Neuronal stem cell (in vitro differentiated cells): Measurements from ENCODE around the gene MCHR1.

Experiments
- DNase-seq: peaks from one replicate; pipeline ENCODE4 v3.0.0-alpha.2; 2013; ENCODE audit warnings: low spot score
- H2AFZ ChIP-seq: one replicate; pipeline ENCODE4 v1.6.1; 2013; ENCODE audit warnings: mild to moderate bottlenecking, low read length, inconsistent platforms
- H2AK5ac ChIP-seq: 2 replicates; pipeline ENCODE4 v1.6.1; 2013; ENCODE audit warnings: low read depth, mild to moderate bottlenecking, inconsistent platforms, low read length, moderate library complexity, mixed read lengths
- H2BK120ac ChIP-seq: 2 replicates; pipeline ENCODE4 v1.6.1; 2013; ENCODE audit warnings: low read depth, mild to moderate bottlenecking, inconsistent platforms, low read length, moderate library complexity, mixed read lengths
- H2BK12ac ChIP-seq: one replicate; pipeline ENCODE4 v1.6.1; 2013; ENCODE audit warnings: low read length, inconsistent platforms
- H2BK15ac ChIP-seq: 2 replicates; pipeline ENCODE4 v1.6.1; 2013; ENCODE audit warnings: mild to moderate bottlenecking, low read length, inconsistent platforms, mixed read lengths
- H2BK5ac ChIP-seq: one replicate; pipeline ENCODE4 v1.6.1; 2013; ENCODE audit warnings: inconsistent platforms, mild to moderate bottlenecking, low read length, moderate library complexity
- H3K14ac ChIP-seq: one replicate; pipeline ENCODE4 v1.6.1; 2013; ENCODE audit warnings: low read length, inconsistent platforms
- H3K18ac ChIP-seq: 2 replicates; pipeline ENCODE4 v1.6.1; 2013; ENCODE audit warnings: low read length, inconsistent platforms
- H3K23ac ChIP-seq: 2 replicates; pipeline ENCODE4 v1.6.1; 2013; ENCODE audit warnings: low read depth, mild to moderate bottlenecking, mixed read lengths, low read length, inconsistent platforms; ENCODE audit not compliant: poor library complexity
- H3K27ac ChIP-seq: replicated peaks from 3 replicates; pipeline ENCODE4 v1.5.1; 2013; ENCODE audit warnings: low read length, inconsistent platforms
- H3K27me3 ChIP-seq, 3 experiments: 2 replicates each; pipeline ENCODE4 v1.6.1; 2013; ENCODE audit warnings: low read length in 3 of 3, mild to moderate bottlenecking in 2 of 3, inconsistent platforms in 1 of 3, low read depth in 1 of 3, mixed read lengths in 1 of 3, moderate library complexity in 1 of 3; ENCODE audit not compliant: control insufficient read depth in 3 of 3, insufficient read depth in 3 of 3
- H3K36me3 ChIP-seq, 2 donors: replicated peaks in 1 of 2; 2 replicates each; pipeline ENCODE4 v1.6.1; 2013; ENCODE audit warnings: low read length in 2 of 2; ENCODE audit not compliant: control insufficient read depth in 2 of 2, insufficient read depth in 2 of 2
- H3K4ac ChIP-seq: 2 replicates; pipeline ENCODE4 v1.6.1; 2013; ENCODE audit warnings: inconsistent platforms, mild to moderate bottlenecking, low read length, moderate library complexity
- H3K4me1 ChIP-seq, 2 donors: 1 replicate in 1 of 2; 2 replicates in 1 of 2; pipeline ENCODE4 v1.6.1; 2013; ENCODE audit warnings: low read length in 2 of 2, low read depth in 1 of 2; ENCODE audit not compliant: control insufficient read depth in 2 of 2, insufficient read depth in 1 of 2
- H3K4me2 ChIP-seq: one replicate; pipeline ENCODE4 v1.6.1; 2013; ENCODE audit warnings: mild to moderate bottlenecking, low read length, inconsistent platforms; ENCODE audit not compliant: insufficient read depth, poor library complexity, severe bottlenecking
- H3K4me3 ChIP-seq, 2 donors: 2 replicates each; pipeline ENCODE4 v1.5.1; 2013; ENCODE audit warnings: low read length in 2 of 2, mild to moderate bottlenecking in 2 of 2, inconsistent platforms in 1 of 2, moderate library complexity in 1 of 2
- H3K79me1 ChIP-seq: one replicate; pipeline ENCODE4 v1.6.1; 2013; ENCODE audit warnings: low read depth, mild to moderate bottlenecking, inconsistent platforms, low read length, moderate library complexity
- H3K9ac ChIP-seq: one replicate; pipeline ENCODE4 v1.6.1; 2013; ENCODE audit warnings: mild to moderate bottlenecking, low read depth, low read length, inconsistent platforms; ENCODE audit not compliant: poor library complexity
- H3K9me3 ChIP-seq, 2 donors: replicated peaks in 1 of 2; 2 replicates each; pipeline versions ENCODE3 to v1.6.1; 2013; ENCODE audit warnings: low read length in 2 of 2, mild to moderate bottlenecking in 2 of 2, inconsistent platforms in 1 of 2, low read depth in 1 of 2, mixed read lengths in 1 of 2, moderate library complexity in 1 of 2; ENCODE audit not compliant: control insufficient read depth in 2 of 2, insufficient read depth in 1 of 2
- H4K8ac ChIP-seq: one replicate; pipeline ENCODE4 v1.6.1; 2013; ENCODE audit warnings: low read depth, mild to moderate bottlenecking, inconsistent platforms, low read length, moderate library complexity
- H4K91ac ChIP-seq: one replicate; pipeline ENCODE4 v1.6.1; 2013; ENCODE audit warnings: low read length, low read depth, mild to moderate bottlenecking, inconsistent platforms; ENCODE audit not compliant: poor library complexity
- WGBS, 2 donors: extraction: QIAGEN DNeasy Blood & Tissue Kit; methylation state at CpG; one replicate each; pipeline ENCODE4 v1.1.7; 2013; ENCODE audit warnings: missing lambda C conversion rate in 2 of 2, mixed read lengths in 1 of 2; ENCODE audit not compliant: insufficient read length in 2 of 2, insufficient replicate concordance in 1 of 2; ENCODE audit errors: extremely low coverage in 2 of 2; 5-methylcytosine and 5-hydroxymethylcytosine counted together

MCHR1 gene

GRCh38 chr22:40721266-40721665 is 42.0 kb downstream of the MCHR1 start:
- Histone ChIP-seq H3K4me2 (no peak overlapping the region), H3K4ac (no peak overlapping the region), H2BK120ac (no peak overlapping the region), H3K9ac (no peak overlapping the region), H3K27ac (no peak overlapping the region), H3K79me1 (no peaks in the 10 kb centered on the region), H3K4me1 (peaks cover 8% of the 10 kb centered on the region in 2 donors), H3K36me3 (no peaks in the 10 kb centered on the region), H2AK5ac (no peak overlapping the region), H3K9me3 (peaks cover 0 to 1% of the 10 kb centered on the region in 2 donors), H2AFZ (no peak overlapping the region), H3K23ac (no peak overlapping the region), H3K27me3 (peaks cover 0 to 54% (median 26%) of the 10 kb centered on the region in 3 experiments), H3K4me3 (no peak overlapping the region), H2BK5ac (no peak overlapping the region), H3K14ac (no peak overlapping the region), H2BK15ac (no peak overlapping the region), H4K91ac (no peak overlapping the region), H2BK12ac (no peak overlapping the region), H3K18ac (no peak overlapping the region), H4K8ac (no peak overlapping the region)
- WGBS, 2 donors = no CpG with 5 or more reads among the region's 6 CpGs
- DNase-seq = no peak

GRCh38 chr22:40723396-40723933 is 44.2 kb downstream of the MCHR1 start:
- Histone ChIP-seq H3K14ac (no peak overlapping the region), H3K36me3 (no peaks in the 10 kb centered on the region), H2BK12ac (no peak overlapping the region), H3K4me3 (no peak overlapping the region), H3K9ac (no peak overlapping the region), H3K9me3 (peaks cover 0 to 1% of the 10 kb centered on the region in 2 donors), H4K91ac (no peak overlapping the region), H2AFZ (no peak overlapping the region), H2BK15ac (no peak overlapping the region), H3K27me3 (peaks cover 0 to 45% (median 16%) of the 10 kb centered on the region in 3 experiments), H3K18ac (peak overlapping the region; percentile 57), H3K4me2 (no peak overlapping the region), H3K23ac (no peak overlapping the region), H2BK5ac (no peak overlapping the region), H2AK5ac (no peak overlapping the region), H3K27ac (no peak overlapping the region), H4K8ac (no peak overlapping the region), H3K4ac (no peak overlapping the region), H3K4me1 (peaks cover 8 to 10% of the 10 kb centered on the region in 2 donors), H3K79me1 (no peaks in the 10 kb centered on the region), H2BK120ac (no peak overlapping the region)
- DNase-seq = no peak
- no CpG with 5 or more reads among the region's 13 CpGs for WGBS, 2 donors

GRCh38 chr22:40726514-40726913 is 47.2 kb downstream of the MCHR1 start:
- H4K8ac ChIP-seq = no peak overlapping the region
- no peak overlapping the region for H2BK5ac ChIP-seq
- H3K4me2 ChIP-seq = no peak overlapping the region
- no CpG with 5 or more reads among the region's 4 CpGs for WGBS, 2 donors
- no peaks in the 10 kb centered on the region for H3K36me3 ChIP-seq
- H3K4me3 ChIP-seq = no peak overlapping the region
- H2BK12ac ChIP-seq = no peak overlapping the region
- H3K27me3 ChIP-seq = peaks cover 0 to 40% (median 2%) of the 10 kb centered on the region in 3 experiments
- H3K27ac ChIP-seq = no peak overlapping the region
- H3K4me1 ChIP-seq = peaks cover 2 to 5% of the 10 kb centered on the region in 2 donors
- H2BK15ac ChIP-seq = no peak overlapping the region
- no peak overlapping the region for H3K4ac ChIP-seq
- H2AFZ ChIP-seq = no peak overlapping the region
- no peak for DNase-seq
- H4K91ac ChIP-seq = no peak overlapping the region
- H2AK5ac ChIP-seq = no peak overlapping the region
- H2BK120ac ChIP-seq = no peak overlapping the region
- H3K9ac ChIP-seq = no peak overlapping the region
- peaks cover 2 to 4% of the 10 kb centered on the region in 2 donors for H3K9me3 ChIP-seq
- H3K79me1 ChIP-seq = no peaks in the 10 kb centered on the region
- H3K18ac ChIP-seq = no peak overlapping the region
- no peak overlapping the region for H3K14ac ChIP-seq
- no peak overlapping the region for H3K23ac ChIP-seq

GRCh38 chr22:40727070-40727963 is 48.0 kb downstream of the MCHR1 start:
- H2BK15ac ChIP-seq = no peak overlapping the region
- H3K27me3 ChIP-seq = peaks cover 0 to 43% (median 2%) of the 10 kb centered on the region in 3 experiments
- no peak overlapping the region for H3K18ac ChIP-seq
- peaks cover 2 to 4% of the 10 kb centered on the region in 2 donors for H3K9me3 ChIP-seq
- H3K36me3 ChIP-seq = no peaks in the 10 kb centered on the region
- H3K4me3 ChIP-seq = no peak overlapping the region
- H2BK5ac ChIP-seq = no peak overlapping the region
- H2AFZ ChIP-seq = no peak overlapping the region
- H4K8ac ChIP-seq = no peak overlapping the region
- H2AK5ac ChIP-seq = no peak overlapping the region
- no peaks in the 10 kb centered on the region for H3K79me1 ChIP-seq
- H4K91ac ChIP-seq = no peak overlapping the region
- no peak overlapping the region for H2BK12ac ChIP-seq
- no CpG with 5 or more reads among the region's 11 CpGs for whole genome bisulfite sequencing, 2 donors
- no peak overlapping the region for H3K4me2 ChIP-seq
- no peak overlapping the region for H2BK120ac ChIP-seq
- H3K27ac ChIP-seq = no peak overlapping the region
- no peak overlapping the region for H3K4ac ChIP-seq
- H3K14ac ChIP-seq = no peak overlapping the region
- H3K23ac ChIP-seq = no peak overlapping the region
- peaks cover 2 to 5% of the 10 kb centered on the region in 2 donors for H3K4me1 ChIP-seq
- H3K9ac ChIP-seq = no peak overlapping the region
- no peak for DNase-seq
